ENCODE results near the gene LTBP1. TPM values are rescaled to one million over a fixed set of nuclear protein-coding genes. Genes with fewer than 3 reads are reported as not detected.

The LTBP1 gene
- total and polyA plus RNA-seq, 2 of the 13 experiments (the other 11 are each of a cell fraction or from before 2014, with no cell fraction given) = 0.12 to 0.22 TPM

GRCh38 chr2:33051586-33052360, 105.0 kb downstream of the LTBP1 start (continued):
- TF ChIP-seq MED1 (CRISPR knock-in tag; IDR thresholded peaks at IDR 0.05) (no peak), REST (IDR thresholded peaks at IDR 0.05; ENCODE audit: borderline replicate concordance in 1 of 2, low read depth in 1 of 2, low read length in 2 of 2) (no peak), RFX5 (IDR thresholded peaks at IDR 0.05; ENCODE audit: low read depth, low read length) (0 out of 2 replicates have a peak, but pooled peaks have one; percentile 38), CEBPB (IDR thresholded peaks at IDR 0.05; ENCODE audit: borderline replicate concordance, low read depth, low read length) (peak; percentile 64; the same call in 1 of the 2 replicates), ZSCAN30 (CRISPR knock-in tag; IDR thresholded peaks at IDR 0.05) (no peak), HOXA7 (CRISPR knock-in tag; IDR thresholded peaks at IDR 0.05) (no peak), MXD1 (CRISPR knock-in tag; IDR thresholded peaks at IDR 0.05) (no peak), HNF1B (CRISPR knock-in tag; IDR thresholded peaks at IDR 0.05) (no peak), STAG1 (CRISPR knock-in tag; IDR thresholded peaks at IDR 0.05) (no peak), CREB1 (IDR thresholded peaks at IDR 0.05) (0 out of 2 replicates have a peak, but pooled peaks have one; percentile 35), CREB1 (CRISPR knock-in tag; IDR thresholded peaks at IDR 0.05) (no peak), SALL2 (CRISPR knock-in tag; IDR thresholded peaks at IDR 0.05) (no peak), ZNF564 (CRISPR knock-in tag; IDR thresholded peaks at IDR 0.05) (no peak), HES4 (CRISPR knock-in tag; IDR thresholded peaks at IDR 0.05; ENCODE audit: borderline replicate concordance) (no peak), ZKSCAN1 (IDR thresholded peaks at IDR 0.05; ENCODE audit: low read length) (no peak), ZNF205 (CRISPR knock-in tag; IDR thresholded peaks at IDR 0.05) (no peak), MIER3 (CRISPR knock-in tag; IDR thresholded peaks at IDR 0.05; ENCODE audit: borderline replicate concordance) (no peak), CEBPG (CRISPR knock-in tag; IDR thresholded peaks at IDR 0.05) (peak; percentile 29; the same call in 1 of the 2 replicates), KDM1A (CRISPR knock-in tag; IDR thresholded peaks at IDR 0.05) (no peak), ZNF703 (CRISPR knock-in tag; IDR thresholded peaks at IDR 0.05; ENCODE audit: borderline replicate concordance) (no peak), FOXK2 (IDR thresholded peaks at IDR 0.05) (no peak), HINFP (CRISPR knock-in tag; IDR thresholded peaks at IDR 0.05; ENCODE audit: low read depth) (no peak)
- TF ChIP-seq, protein P1, sequence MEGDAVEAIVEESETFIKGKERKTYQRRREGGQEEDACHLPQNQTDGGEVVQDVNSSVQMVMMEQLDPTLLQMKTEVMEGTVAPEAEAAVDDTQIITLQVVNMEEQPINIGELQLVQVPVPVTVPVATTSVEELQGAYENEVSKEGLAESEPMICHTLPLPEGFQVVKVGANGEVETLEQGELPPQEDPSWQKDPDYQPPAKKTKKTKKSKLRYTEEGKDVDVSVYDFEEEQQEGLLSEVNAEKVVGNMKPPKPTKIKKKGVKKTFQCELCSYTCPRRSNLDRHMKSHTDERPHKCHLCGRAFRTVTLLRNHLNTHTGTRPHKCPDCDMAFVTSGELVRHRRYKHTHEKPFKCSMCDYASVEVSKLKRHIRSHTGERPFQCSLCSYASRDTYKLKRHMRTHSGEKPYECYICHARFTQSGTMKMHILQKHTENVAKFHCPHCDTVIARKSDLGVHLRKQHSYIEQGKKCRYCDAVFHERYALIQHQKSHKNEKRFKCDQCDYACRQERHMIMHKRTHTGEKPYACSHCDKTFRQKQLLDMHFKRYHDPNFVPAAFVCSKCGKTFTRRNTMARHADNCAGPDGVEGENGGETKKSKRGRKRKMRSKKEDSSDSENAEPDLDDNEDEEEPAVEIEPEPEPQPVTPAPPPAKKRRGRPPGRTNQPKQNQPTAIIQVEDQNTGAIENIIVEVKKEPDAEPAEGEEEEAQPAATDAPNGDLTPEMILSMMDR (CRISPR knock-in tag; IDR thresholded peaks at IDR 0.05) = no peak

All from HepG2 (cell line).